NCI-H2171 treated with DMSO at 0.1 percent for 48 hours (cell line): ENCODE results near the gene CHD8.

ENCODE experiments used
- DNase-seq: peaks from one replicate; lab custom pipeline; 2025; lab: John Stamatoyannopoulos, UW

CHD8 gene

DNA sequence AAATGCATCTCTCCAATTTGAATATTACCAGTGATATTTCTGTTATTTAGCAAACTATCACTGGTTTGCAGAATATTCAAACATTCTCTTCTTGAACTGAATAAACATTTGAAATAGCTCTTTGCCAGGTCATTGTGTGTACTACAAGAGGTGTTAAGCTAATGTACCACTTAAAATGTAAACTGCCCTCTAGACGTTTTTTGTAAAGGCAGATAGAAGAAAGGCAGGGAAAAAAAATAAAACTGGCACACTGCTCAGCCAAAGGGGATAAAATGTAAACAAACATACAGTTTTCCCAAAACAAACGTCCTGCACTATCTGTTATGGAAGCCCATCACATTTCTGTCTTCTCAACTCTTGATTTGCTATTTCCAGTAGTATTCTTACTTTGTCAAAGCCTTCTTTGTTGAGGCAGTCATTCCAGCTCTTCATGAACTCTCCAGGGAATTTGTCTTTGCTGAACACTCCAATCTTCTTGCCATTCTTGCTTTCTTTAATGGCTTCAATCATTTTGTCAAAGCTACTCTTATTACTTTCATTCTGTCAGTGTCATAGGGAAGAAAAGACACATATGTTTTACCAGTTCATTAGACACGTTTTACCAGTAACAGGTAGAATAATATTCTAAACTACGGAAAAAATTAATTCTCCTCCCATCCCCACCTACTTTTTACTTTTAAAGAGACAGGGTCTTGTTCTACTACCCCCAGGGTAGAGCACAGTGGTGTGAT is 85.8 kb downstream of the CHD8 start:
- DNase-seq = no peak

DNA sequence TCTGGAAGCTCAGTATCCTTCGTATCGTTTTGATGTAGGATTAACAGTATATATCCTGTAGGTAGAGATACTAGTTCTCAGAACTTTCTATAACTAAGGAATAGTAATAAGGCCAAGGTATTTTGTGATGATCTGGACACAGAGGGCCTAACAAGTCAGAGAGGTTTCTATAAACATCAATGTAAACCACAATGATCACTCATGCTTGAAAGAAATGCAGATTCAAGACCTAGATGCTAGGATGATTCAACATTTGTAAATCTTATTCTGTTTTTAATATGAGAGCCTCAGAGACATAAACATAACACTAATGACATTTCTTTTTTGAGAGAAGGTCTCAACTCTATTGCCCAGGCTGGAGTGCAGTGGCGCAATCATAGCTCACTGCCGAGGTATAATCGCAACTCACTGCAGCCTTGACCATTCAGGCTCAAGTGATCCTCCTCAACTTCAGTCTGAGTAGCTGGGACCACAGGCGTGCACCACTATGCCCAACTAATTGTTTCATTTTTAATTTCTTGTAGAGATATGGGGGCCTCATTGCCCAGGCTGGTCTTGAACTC is 88.3 kb downstream of the CHD8 start:
- DNase-seq = no peak

DNA sequence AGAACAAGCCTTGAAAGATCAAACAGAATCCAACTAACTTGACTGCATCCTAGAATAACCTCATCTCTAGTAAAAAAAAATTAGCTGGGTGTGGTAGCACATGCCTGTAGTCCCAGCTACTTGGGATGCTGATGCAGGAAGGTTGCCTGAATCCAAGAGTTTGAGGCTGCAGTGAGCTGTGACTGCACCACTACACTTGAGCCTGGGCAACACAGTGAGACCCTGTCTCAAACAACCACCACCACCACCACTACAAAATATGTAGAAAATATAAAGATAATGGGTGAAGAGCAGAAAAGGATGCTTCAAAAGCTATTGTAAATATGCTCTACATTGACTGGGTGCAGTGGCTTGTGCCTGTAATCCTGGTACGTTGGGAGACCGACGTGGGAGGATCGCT is 99.4 kb downstream of the CHD8 start:
- no peak for DNase-seq

DNA sequence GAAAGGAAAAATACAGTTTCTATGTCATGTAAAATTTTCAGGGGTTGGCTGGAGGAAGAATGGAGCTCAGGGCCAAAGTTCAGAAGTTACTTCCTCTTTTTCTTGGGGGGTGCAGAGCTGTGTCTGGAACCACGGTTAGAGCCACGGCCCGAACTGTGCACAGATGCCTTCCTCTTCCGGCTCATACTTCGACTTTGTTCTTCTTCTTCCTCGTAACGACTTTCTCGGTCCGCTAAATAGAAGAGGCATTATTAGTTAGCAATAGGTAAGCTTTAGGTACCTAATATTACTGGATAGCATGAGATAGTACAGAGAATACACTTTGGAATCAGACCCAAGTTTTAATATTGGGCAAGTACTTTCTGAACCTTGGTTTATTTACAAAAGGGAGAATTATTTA is 103.3 kb downstream of the CHD8 start:
- no peak for DNase-seq

DNA sequence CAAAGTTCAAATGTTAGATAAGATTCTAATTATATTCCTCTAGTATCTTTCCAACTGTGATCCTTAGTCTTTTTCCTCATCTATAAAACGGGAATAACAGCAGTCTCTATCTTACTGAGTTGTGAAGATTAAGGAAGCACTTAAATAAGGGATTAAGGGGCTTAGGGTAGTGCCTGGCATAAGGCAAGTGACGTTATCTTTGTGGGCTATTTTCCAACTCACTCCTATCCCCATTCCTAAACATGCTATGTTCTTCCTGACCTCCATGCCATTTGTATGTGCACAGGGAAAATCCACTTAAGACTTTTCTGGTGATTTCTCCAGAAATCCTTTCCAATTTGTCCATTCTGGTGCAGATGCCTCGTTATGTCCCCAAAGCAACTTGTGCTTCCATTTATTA is 105.4 kb downstream of the CHD8 start:
- no peak for DNase-seq

DNA sequence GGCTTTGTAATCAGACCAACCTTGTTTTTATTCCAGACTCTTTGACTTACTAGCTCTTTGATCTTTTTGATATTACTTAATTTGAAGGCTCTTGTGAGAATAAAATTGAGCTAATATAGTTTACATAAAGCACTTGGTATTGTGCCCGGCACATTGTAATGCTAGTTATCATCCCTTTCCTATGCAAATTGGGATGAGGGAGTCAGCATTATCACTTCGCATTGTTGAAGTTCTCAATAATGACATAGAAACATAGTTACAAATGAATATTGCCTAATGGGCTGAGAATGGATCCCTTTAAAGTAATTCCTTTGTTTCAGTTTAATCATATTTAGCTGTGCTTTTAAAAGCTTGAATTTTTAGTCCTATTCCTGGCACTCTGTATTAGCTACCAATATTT is 108.7 kb downstream of the CHD8 start:
- no peak for DNase-seq

DNA sequence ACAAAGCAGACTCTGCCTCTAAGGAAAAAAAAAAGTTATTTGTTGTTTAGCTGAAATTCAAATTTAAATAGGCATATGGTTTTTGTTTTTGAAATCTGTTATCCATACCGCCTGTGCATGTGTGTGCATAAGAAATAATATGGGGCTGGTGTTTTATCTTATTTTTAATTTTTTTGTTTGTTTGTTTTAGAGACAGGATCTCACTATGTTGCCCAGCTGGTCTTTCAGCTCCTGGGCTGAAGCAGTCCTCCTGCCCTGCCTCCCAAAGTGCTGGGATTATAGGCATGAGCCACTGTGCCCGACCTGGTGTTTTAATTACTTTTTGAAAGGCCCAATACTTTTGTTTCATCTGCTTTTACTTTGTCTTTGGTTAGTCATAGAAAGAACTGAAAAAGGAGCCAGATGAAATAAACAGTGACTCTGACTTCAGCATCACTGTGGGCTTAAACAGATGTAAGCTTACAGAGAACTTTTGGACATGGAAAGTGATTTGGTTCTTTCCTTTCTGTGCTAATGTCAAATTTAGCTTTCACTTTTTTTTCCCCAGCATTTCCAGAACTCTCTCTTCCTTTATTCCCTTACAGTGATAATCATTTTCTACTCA is 109.3 kb downstream of the CHD8 start:
- DNase-seq = no peak

DNA sequence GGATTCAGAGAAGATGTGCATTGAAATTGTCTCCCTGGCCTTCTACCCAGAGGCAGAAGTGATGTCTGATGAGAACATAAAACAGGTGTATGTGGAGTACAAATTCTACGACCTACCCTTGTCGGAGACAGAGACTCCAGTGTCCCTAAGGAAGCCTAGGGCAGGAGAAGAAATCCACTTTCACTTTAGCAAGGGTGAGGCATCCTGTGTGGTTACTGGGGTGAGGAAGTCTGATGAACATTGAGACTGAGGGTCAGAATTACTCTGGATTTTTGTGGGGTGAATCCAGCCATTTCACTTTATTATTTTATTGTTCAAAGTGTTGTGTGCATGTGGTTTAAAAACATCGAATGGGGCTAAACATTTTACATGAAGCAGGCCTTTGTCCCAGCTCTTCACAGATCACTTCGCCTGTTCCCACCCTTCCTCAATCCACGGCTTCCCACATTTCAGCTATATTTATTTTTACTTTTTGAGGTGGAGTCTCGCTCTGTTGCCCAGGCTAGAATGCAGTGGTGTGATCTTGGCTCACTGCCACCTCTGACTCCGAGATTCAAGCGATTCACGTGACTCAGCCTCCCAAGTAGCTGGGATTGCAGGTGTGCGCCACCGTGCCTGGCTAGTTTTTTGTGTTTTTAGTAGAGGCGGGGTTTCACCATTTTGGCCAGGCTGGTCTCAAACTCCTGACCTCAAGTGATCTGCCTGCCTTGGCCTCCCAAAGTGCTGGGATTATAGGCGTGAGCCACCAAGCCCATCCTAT is 112.7 kb downstream of the CHD8 start:
- DNase-seq = no peak
